GM06990 (cell line): ENCODE measurements around the gene CCSER2.
A peak's percentile ranks its signal among the peaks of the same experiment; 100 is the strongest.
"Not testable (repeated sequence)": the region's sequence is repeated elsewhere in the genome, so short reads cannot be mapped to it uniquely, and the experiment has no call there.

Source experiments
- DNase-seq: peaks from one replicate; pipeline ENCODE4 v3.0.0-alpha.2; 2011; ENCODE audit not compliant: insufficient read length; ENCODE audit errors: extremely low read depth
- H3K27me3 ChIP-seq: replicated peaks from 2 replicates; pipeline ENCODE4 v1.6.0; 2011; ENCODE audit warnings: low read length; ENCODE audit not compliant: control insufficient read depth, insufficient read depth
- H3K36me3 ChIP-seq: 2 replicates; pipeline ENCODE4 v1.5.1; 2011; ENCODE audit warnings: low read length; ENCODE audit not compliant: control insufficient read depth, insufficient read depth
- H3K4me3 ChIP-seq: replicated peaks from 2 replicates; pipeline ENCODE4 v1.5.1; 2011; ENCODE audit warnings: low read depth, mild to moderate bottlenecking, control low read depth, low read length
- TF ChIP-seq, protein P1 (sequence below): IDR thresholded peaks from 2 replicates; pipeline ENCODE4 v1.5.1; 2011; ENCODE audit warnings: low read length, control low read depth, mild to moderate bottlenecking, inconsistent platforms; ENCODE audit not compliant: insufficient read depth, poor library complexity, severe bottlenecking

Gene CCSER2

DNA sequence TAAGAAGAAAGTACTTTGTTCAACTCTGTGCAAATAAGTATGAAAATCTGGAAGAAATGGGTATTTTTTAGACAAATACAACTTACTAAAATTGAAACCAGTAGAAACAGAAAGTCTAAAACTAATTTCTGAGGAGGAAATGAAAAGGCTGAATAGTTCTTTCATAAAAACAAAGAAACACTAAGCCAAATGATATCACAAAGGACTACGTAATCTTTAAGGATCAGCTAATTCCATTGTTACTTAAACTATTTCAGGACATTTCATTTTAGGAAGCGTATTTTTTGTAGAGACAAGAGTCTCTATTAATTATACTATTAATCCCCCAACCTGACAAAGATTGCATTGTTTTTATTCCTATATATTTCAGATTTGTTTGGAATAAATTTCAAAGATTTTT, 11.2 kb upstream of the CCSER2 start:
- TF ChIP-seq, protein P1, sequence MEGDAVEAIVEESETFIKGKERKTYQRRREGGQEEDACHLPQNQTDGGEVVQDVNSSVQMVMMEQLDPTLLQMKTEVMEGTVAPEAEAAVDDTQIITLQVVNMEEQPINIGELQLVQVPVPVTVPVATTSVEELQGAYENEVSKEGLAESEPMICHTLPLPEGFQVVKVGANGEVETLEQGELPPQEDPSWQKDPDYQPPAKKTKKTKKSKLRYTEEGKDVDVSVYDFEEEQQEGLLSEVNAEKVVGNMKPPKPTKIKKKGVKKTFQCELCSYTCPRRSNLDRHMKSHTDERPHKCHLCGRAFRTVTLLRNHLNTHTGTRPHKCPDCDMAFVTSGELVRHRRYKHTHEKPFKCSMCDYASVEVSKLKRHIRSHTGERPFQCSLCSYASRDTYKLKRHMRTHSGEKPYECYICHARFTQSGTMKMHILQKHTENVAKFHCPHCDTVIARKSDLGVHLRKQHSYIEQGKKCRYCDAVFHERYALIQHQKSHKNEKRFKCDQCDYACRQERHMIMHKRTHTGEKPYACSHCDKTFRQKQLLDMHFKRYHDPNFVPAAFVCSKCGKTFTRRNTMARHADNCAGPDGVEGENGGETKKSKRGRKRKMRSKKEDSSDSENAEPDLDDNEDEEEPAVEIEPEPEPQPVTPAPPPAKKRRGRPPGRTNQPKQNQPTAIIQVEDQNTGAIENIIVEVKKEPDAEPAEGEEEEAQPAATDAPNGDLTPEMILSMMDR: no peak
- peak; percentile 50 for DNase-seq
- H3K36me3 ChIP-seq: no peaks in the 10 kb centered on the region
- H3K27me3 ChIP-seq: no peaks in the 10 kb centered on the region
- H3K4me3 ChIP-seq: no peak overlapping the region

DNA sequence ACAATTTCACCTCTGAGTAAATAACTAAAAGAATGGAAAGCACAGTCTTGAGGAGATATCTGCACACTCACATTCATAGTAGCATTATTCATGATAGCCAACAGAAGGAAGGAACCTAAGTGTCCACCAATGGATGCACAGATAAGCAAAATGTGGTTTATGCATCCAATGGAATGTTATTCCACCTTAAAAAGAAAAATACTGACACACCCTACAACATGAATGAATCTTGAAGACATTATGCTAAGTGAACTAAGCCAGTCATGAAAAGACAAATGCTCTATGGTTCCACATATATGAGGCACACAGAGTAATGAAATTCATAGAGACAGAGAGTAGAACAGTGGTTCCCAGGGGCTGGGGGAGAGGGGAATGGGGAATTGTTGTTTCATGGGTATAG, 6.5 kb upstream of the CCSER2 start:
- Histone ChIP-seq H3K36me3 (no peaks in the 10 kb centered on the region), H3K27me3 (no peaks in the 10 kb centered on the region; the same call in none of the 2 replicates), H3K4me3 (no peak overlapping the region)
- no peak for DNase-seq
- TF ChIP-seq, protein P1: no peak

DNA sequence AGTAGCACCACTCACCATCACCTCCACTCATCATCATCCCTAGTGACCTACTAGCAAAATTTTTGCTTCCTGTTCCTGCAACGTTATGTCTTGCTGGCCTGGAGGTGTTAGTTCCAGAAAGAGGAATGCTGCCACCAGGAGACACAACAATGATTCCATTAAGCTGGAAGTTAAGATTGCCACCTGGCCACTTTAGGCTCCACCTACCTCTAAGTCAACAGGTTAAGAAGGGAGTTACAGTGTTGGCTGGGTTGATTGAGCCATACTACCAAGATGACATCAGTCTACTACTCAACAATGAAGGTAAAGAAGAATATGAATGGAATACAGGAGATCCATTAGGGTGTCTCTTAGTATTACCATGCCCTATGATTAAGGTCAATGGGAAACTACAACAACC, 4.8 kb upstream of the CCSER2 start:
- DNase-seq, H3K4me3 ChIP-seq, H3K36me3 ChIP-seq, H3K27me3 ChIP-seq: not testable (repeated sequence)

DNA sequence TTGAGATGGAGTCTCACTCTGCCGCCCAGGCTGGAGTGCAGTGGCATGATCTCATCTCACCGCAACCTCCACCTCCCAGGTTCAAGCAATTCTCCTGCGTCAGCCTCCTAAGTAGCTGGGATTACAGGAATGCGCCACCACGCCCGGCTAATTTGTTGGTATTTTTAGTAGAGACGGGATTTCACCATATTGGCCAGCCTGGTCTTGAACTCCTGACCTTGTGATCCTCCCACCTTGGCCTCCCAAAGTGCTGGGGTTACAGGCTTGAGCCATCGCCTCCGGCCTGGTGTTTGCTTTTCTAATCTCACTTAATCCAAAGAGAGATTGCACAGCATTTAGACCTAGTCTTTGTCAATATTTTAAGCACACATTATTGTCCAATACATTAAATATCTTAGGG, 1.4 kb upstream of the CCSER2 start:
- H3K36me3 ChIP-seq, H3K4me3 ChIP-seq, H3K27me3 ChIP-seq, DNase-seq: not testable (repeated sequence)

DNA sequence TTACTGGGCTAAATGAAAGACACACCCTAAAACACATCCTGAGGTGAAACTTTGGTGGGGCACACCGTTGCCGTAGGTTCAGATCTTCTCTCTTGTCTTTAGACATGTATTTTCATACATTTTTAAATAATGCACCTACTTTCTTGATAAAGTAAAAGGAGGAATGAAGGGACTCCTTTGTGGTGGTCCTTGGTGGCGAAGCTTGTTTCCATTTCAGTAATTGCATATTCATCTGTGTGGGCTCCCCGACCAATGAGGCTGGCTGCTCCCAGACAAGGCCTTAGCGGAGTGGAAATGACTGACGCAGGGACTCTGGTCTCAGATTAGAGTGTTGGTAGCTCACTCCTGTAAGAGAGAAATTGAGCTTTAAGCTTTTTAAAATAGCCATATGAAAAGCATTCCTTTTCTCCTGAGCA, 815 bp downstream of the CCSER2 start:
- Histone ChIP-seq H3K27me3 (no peaks in the 10 kb centered on the region; the same call in none of the 2 replicates), H3K36me3 (no peaks in the 10 kb centered on the region), H3K4me3 (peak overlapping the region; percentile 59)
- TF ChIP-seq, protein P1: no peak
- DNase-seq: no peak

DNA sequence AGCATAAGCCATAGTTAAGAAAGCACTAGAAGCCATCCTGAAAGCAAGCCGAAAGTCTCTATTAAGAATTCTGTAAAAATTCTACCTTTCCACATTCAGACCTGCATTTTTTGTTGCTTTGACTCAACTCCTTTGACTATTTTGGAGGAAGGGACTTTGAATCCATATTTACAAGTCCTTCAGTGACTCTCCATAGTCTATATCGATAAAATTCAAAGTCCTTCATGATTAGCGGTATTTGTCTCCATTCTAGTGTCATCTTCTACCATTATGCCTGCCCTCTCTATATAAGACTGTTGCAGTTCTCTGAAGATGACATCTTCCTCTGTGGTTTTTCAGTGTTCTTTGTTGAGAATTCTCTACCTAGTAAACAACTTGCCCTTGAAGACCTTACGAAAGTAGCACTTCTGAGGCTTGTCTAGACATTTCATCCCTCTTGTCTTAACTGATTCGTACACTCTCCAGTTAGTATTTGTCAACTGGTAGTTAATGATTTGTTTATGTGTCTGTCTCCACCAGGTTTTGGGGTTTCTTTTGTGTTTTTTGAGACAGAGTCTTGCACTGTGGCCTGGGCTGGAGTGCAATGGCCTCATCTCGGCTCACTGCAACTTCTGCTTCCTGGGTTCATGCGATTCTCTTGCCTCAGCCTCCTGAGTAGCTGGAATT, 1.7 kb downstream of the CCSER2 start:
- Histone ChIP-seq H3K36me3 (no peaks in the 10 kb centered on the region), H3K27me3 (no peaks in the 10 kb centered on the region; the same call in 1 of the 2 replicates), H3K4me3 (peak overlapping the region; percentile 59)
- DNase-seq: peak; percentile 37
- TF ChIP-seq, protein P1: no peak

DNA sequence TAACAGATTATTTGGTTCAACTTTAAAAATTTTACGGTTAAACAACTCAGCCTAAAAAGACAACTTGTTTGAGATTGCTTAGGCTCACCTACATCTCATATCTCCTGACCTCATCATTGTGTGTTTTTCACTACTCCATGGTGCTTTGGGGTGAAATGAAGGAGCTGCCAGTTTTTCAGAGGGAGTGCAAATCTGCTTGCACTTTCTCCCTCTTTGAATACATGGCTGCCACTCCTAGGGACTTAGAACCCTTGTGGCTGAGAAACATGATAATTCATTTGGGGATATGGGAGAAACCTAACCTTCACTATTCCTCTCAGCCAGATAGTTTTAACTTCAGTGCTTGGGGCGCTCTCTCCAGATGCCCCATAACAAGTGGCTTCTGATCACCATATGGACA, 2.7 kb downstream of the CCSER2 start:
- Histone ChIP-seq H3K4me3 (no peak overlapping the region), H3K27me3 (no peaks in the 10 kb centered on the region), H3K36me3 (no peaks in the 10 kb centered on the region)
- TF ChIP-seq, protein P1: no peak
- DNase-seq: no peak
